Activated CD4-positive, alpha-beta T cell treated with anti-CD3 and anti-CD28 coated beads, Interleukin-2, amount 10 ng/mL, durations not matched to agents 7 days and 5 days (primary cell): ENCODE measurements around the gene MRGPRX3. TPM values are rescaled to one million over a fixed set of nuclear protein-coding genes. Genes with fewer than 3 reads are reported as not detected.

Source experiments
- CTCF ChIA-PET: fragments of 350-600 bp; sonication (Branson Sonifier 250); formaldehyde crosslinking; loops from one replicate; lab custom pipeline; 2021; ENCODE audit warnings: antibody characterized with exemption; lab: Charles Lee
- POLR2A ChIA-PET: fragments of 350-600 bp; sonication (Branson Sonifier 250); formaldehyde crosslinking; loops from one replicate; lab custom pipeline; 2021; ENCODE audit warnings: antibody characterized with exemption; lab: Charles Lee
- DNase-seq: peaks from one replicate; pipeline ENCODE4 v3.0.0-alpha.2; 2020
- H3K27ac Mint-ChIP-seq: one replicate; pipeline ENCODE4 v1.8.0; 2021; ENCODE audit warnings: mild to moderate bottlenecking, moderate library complexity, mixed read lengths
- H3K27me3 Mint-ChIP-seq: one replicate; pipeline ENCODE4 v1.8.0; 2021; ENCODE audit warnings: mixed read lengths
- H3K36me3 Mint-ChIP-seq: one replicate; pipeline ENCODE4 v1.8.0; 2021; ENCODE audit warnings: low read depth, mixed read lengths
- H3K4me1 Mint-ChIP-seq: one replicate; pipeline ENCODE4 v1.8.0; 2021; ENCODE audit warnings: mixed read lengths
- H3K4me3 Mint-ChIP-seq: one replicate; pipeline ENCODE4 v1.8.0; 2021; ENCODE audit warnings: mild to moderate bottlenecking, moderate library complexity, mixed read lengths
- H3K9me3 Mint-ChIP-seq: one replicate; pipeline ENCODE4 v1.8.0; 2021; ENCODE audit warnings: mixed read lengths
- total RNA-seq, 2 experiments: library from RNA; stranded (reverse); gene quantifications; one replicate each; pipeline ENCODE4 v1.2.3, GENCODE V29; 2021

The MRGPRX3 gene
- total RNA-seq, result not detected

GRCh38 chr11:18132341-18132740, at the start of gene MRGPRX3:
Gene MRGPRX3 (plus strand): TSS chr11:18132571. CDS start chr11:18137203, 4,632 bp downstream.
- Mint-ChIP-seq H3K4me3 (no peak within 1 kb of the TSS), H3K9me3 (no peaks in the 10 kb centered on the region), H3K27ac (no peak within 1 kb of the TSS), H3K27me3 (peaks cover 46% of the 10 kb centered on the region), H3K4me1 (no peaks in the 10 kb centered on the region), H3K36me3 (no peaks in the 10 kb centered on the region)
- DNase-seq, result no peak
- CTCF ChIA-PET, result no interaction called here
- POLR2A ChIA-PET, result no interaction called here

GRCh38 chr11:18088366-18088765, 44.0 kb upstream of the MRGPRX3 start:
- no peak overlapping the region for H3K27ac Mint-ChIP-seq
- H3K9me3 Mint-ChIP-seq, result no peaks in the 10 kb centered on the region
- no peak for DNase-seq
- CTCF ChIA-PET, result interaction anchor here (0.8 kb wide), 1 partner anchor 738 kb away, joined by 3 read pairs; no protein-coding TSS in a partner anchor
- POLR2A ChIA-PET, result no interaction called here
- H3K4me3 Mint-ChIP-seq, result no peak overlapping the region
- H3K27me3 Mint-ChIP-seq, result no peaks in the 10 kb centered on the region
- H3K36me3 Mint-ChIP-seq, result peaks cover 49% of the 10 kb centered on the region
- no peaks in the 10 kb centered on the region for H3K4me1 Mint-ChIP-seq

GRCh38 chr11:18088966-18089365, 43.4 kb upstream of the MRGPRX3 start:
- ChIA-PET POLR2A (no interaction called here), CTCF (interaction anchor here (0.8 kb wide), 1 partner anchor 738 kb away, joined by 3 read pairs; no protein-coding TSS in a partner anchor)
- H3K27me3 Mint-ChIP-seq, result no peaks in the 10 kb centered on the region
- no peaks in the 10 kb centered on the region for H3K9me3 Mint-ChIP-seq
- H3K4me3 Mint-ChIP-seq, result no peak overlapping the region
- no peaks in the 10 kb centered on the region for H3K4me1 Mint-ChIP-seq
- peaks cover 50% of the 10 kb centered on the region for H3K36me3 Mint-ChIP-seq
- no peak for DNase-seq
- no peak overlapping the region for H3K27ac Mint-ChIP-seq

GRCh38 chr11:18091731-18092130, 40.6 kb upstream of the MRGPRX3 start:
- no peaks in the 10 kb centered on the region for H3K27me3 Mint-ChIP-seq
- no peaks in the 10 kb centered on the region for H3K4me1 Mint-ChIP-seq
- H3K27ac Mint-ChIP-seq, result peak overlapping the region; percentile 31
- DNase-seq, result no peak
- no peak overlapping the region for H3K4me3 Mint-ChIP-seq
- H3K36me3 Mint-ChIP-seq, result peaks cover 53% of the 10 kb centered on the region
- POLR2A ChIA-PET, result no interaction called here
- CTCF ChIA-PET, result interaction anchor here (1.2 to 1.5 kb wide), 2 partner anchors 14 to 17 kb away, joined by 5 to 9 read pairs; partner anchors contain the start of gene SAAL1
- H3K9me3 Mint-ChIP-seq, result no peaks in the 10 kb centered on the region

GRCh38 chr11:18093959-18094358, 38.4 kb upstream of the MRGPRX3 start:
- no peaks in the 10 kb centered on the region for H3K9me3 Mint-ChIP-seq
- POLR2A ChIA-PET, result no interaction called here
- no peak overlapping the region for H3K4me3 Mint-ChIP-seq
- H3K27me3 Mint-ChIP-seq, result no peaks in the 10 kb centered on the region
- DNase-seq, result no peak
- H3K36me3 Mint-ChIP-seq, result peaks cover 41% of the 10 kb centered on the region
- no peaks in the 10 kb centered on the region for H3K4me1 Mint-ChIP-seq
- H3K27ac Mint-ChIP-seq, result no peak overlapping the region
- CTCF ChIA-PET, result interaction anchor here (0.5 to 1.2 kb wide), 5 partner anchors 10 to 23 kb away, joined by 3 to 5 read pairs (median 3); partner anchors contain the start of gene SAAL1

GRCh38 chr11:18100926-18101656, 31.3 kb upstream of the MRGPRX3 start:
- peaks cover 29% of the 10 kb centered on the region for H3K4me1 Mint-ChIP-seq
- H3K27me3 Mint-ChIP-seq, result no peaks in the 10 kb centered on the region
- no peak for DNase-seq
- POLR2A ChIA-PET, result no interaction called here
- CTCF ChIA-PET, result no interaction called here
- no peaks in the 10 kb centered on the region for H3K9me3 Mint-ChIP-seq
- H3K4me3 Mint-ChIP-seq, result no peak overlapping the region
- H3K36me3 Mint-ChIP-seq, result peaks cover 29% of the 10 kb centered on the region
- H3K27ac Mint-ChIP-seq, result no peak overlapping the region

- ChIA-PET POLR2A (interaction anchor here (0.6 kb wide), 1 partner anchor 372 kb away, joined by 5 read pairs; no protein-coding TSS in a partner anchor), CTCF (interaction anchor here (0.6 to 3.4 kb wide), 18 partner anchors 8 to 663 kb away, joined by 3 to 19 read pairs (median 4); no protein-coding TSS in a partner anchor)
- H3K27ac Mint-ChIP-seq, result peak overlapping the region; percentile 91
- peaks cover 23% of the 10 kb centered on the region for H3K36me3 Mint-ChIP-seq
- peaks cover 35% of the 10 kb centered on the region for H3K4me1 Mint-ChIP-seq
- no peaks in the 10 kb centered on the region for H3K9me3 Mint-ChIP-seq
- peak overlapping the region; percentile 94 for H3K4me3 Mint-ChIP-seq
- no peak for DNase-seq
- peaks cover under 1% of the 10 kb centered on the region for H3K27me3 Mint-ChIP-seq
Measured at GRCh38 chr11:18105086-18105801, 27.1 kb upstream of the MRGPRX3 start.

GRCh38 chr11:18105802-18106574, 26.4 kb upstream of the MRGPRX3 start, which contains the start of gene SAAL1:
Gene SAAL1 (minus strand): TSS chr11:18106082. CDS start chr11:18106041, 41 bp downstream.
- no peaks in the 10 kb centered on the region for H3K9me3 Mint-ChIP-seq
- peak; percentile 91 for DNase-seq
- H3K27me3 Mint-ChIP-seq, result peaks cover 5% of the 10 kb centered on the region
- peak within 1 kb of the TSS; percentile 91 for H3K27ac Mint-ChIP-seq
- H3K36me3 Mint-ChIP-seq, result peaks cover 21% of the 10 kb centered on the region
- CTCF ChIA-PET, result interaction anchor here (0.6 to 3.4 kb wide), 15 partner anchors 8 to 662 kb away, joined by 3 to 19 read pairs (median 5); no protein-coding TSS in a partner anchor
- H3K4me3 Mint-ChIP-seq, result peak within 1 kb of the TSS; percentile 94
- H3K4me1 Mint-ChIP-seq, result peaks cover 33% of the 10 kb centered on the region
- POLR2A ChIA-PET, result interaction anchor here (0.6 kb wide), 1 partner anchor 371 kb away, joined by 5 read pairs; no protein-coding TSS in a partner anchor

GRCh38 chr11:18106688-18107087, 25.7 kb upstream of the MRGPRX3 start:
- H3K4me3 Mint-ChIP-seq, result peak overlapping the region; percentile 94
- peaks cover 14% of the 10 kb centered on the region for H3K36me3 Mint-ChIP-seq
- H3K27me3 Mint-ChIP-seq, result peaks cover 7% of the 10 kb centered on the region
- no peaks in the 10 kb centered on the region for H3K9me3 Mint-ChIP-seq
- ChIA-PET CTCF (interaction anchor here (0.6 to 3.4 kb wide), 12 partner anchors 9 to 661 kb away, joined by 3 to 19 read pairs (median 5); no protein-coding TSS in a partner anchor), POLR2A (no interaction called here)
- peaks cover 27% of the 10 kb centered on the region for H3K4me1 Mint-ChIP-seq
- no peak overlapping the region for H3K27ac Mint-ChIP-seq
- DNase-seq, result no peak

- H3K27ac Mint-ChIP-seq, result no peak overlapping the region
- ChIA-PET CTCF (interaction anchor here (0.6 kb wide), 1 partner anchor 10 kb away, joined by 3 read pairs; no protein-coding TSS in a partner anchor), POLR2A (no interaction called here)
- H3K4me3 Mint-ChIP-seq, result no peak overlapping the region
- peaks cover 18% of the 10 kb centered on the region for H3K4me1 Mint-ChIP-seq
- no peaks in the 10 kb centered on the region for H3K36me3 Mint-ChIP-seq
- DNase-seq, result no peak
- H3K9me3 Mint-ChIP-seq, result no peaks in the 10 kb centered on the region
- H3K27me3 Mint-ChIP-seq, result peaks cover 14% of the 10 kb centered on the region
Measured at GRCh38 chr11:18108254-18108653, 24.1 kb upstream of the MRGPRX3 start.

- peaks cover 22% of the 10 kb centered on the region for H3K27me3 Mint-ChIP-seq
- H3K27ac Mint-ChIP-seq, result no peak overlapping the region
- CTCF ChIA-PET, result interaction anchor here (1.2 kb wide), 1 partner anchor 16 kb away, joined by 3 read pairs; no protein-coding TSS in a partner anchor
- no peaks in the 10 kb centered on the region for H3K9me3 Mint-ChIP-seq
- POLR2A ChIA-PET, result no interaction called here
- no peak for DNase-seq
- peaks cover 11% of the 10 kb centered on the region for H3K4me1 Mint-ChIP-seq
- no peak overlapping the region for H3K4me3 Mint-ChIP-seq
- H3K36me3 Mint-ChIP-seq, result no peaks in the 10 kb centered on the region
Measured at GRCh38 chr11:18111005-18111404, 21.4 kb upstream of the MRGPRX3 start.
